GM21529 (cell line): ENCODE measurements around the gene NGFR.

Experiments
- ATAC-seq: cut with Tn5 transposase; IDR thresholded peaks from one replicate; pipeline ENCODE4 v1.9.1; 2021; ENCODE audit not compliant: unreplicated experiment

Gene NGFR

GRCh38 chr17:49469831-49470810 is 25.0 kb upstream of the NGFR start:
- no peak for ATAC-seq

- no peak for ATAC-seq
Measured at GRCh38 chr17:49471089-49471683, 23.9 kb upstream of the NGFR start.

- ATAC-seq = no peak
Measured at GRCh38 chr17:49471769-49472168, 23.3 kb upstream of the NGFR start.

- no peak for ATAC-seq
Measured at GRCh38 chr17:49472527-49472926, 22.6 kb upstream of the NGFR start.

GRCh38 chr17:49473900-49474751 is 21.0 kb upstream of the NGFR start:
- ATAC-seq = no peak

GRCh38 chr17:49477709-49478108 is 17.4 kb upstream of the NGFR start:
- no peak for ATAC-seq

GRCh38 chr17:49480836-49481615 is 14.1 kb upstream of the NGFR start:
- no peak for ATAC-seq

GRCh38 chr17:49482144-49482817 is 12.8 kb upstream of the NGFR start:
- ATAC-seq = no peak

GRCh38 chr17:49483599-49484509 is 11.2 kb upstream of the NGFR start:
- no peak for ATAC-seq

- no peak for ATAC-seq
Measured at GRCh38 chr17:49484588-49484987, 10.5 kb upstream of the NGFR start.

GRCh38 chr17:49486012-49486641 is 9.0 kb upstream of the NGFR start:
- ATAC-seq = no peak

GRCh38 chr17:49487183-49487582 is 7.9 kb upstream of the NGFR start:
- no peak for ATAC-seq

- no peak for ATAC-seq
Measured at GRCh38 chr17:49488612-49489011, 6.5 kb upstream of the NGFR start.

GRCh38 chr17:49489348-49489747 is 5.7 kb upstream of the NGFR start:
- ATAC-seq = no peak

GRCh38 chr17:49490276-49490675 is 4.8 kb upstream of the NGFR start:
- no peak for ATAC-seq

- ATAC-seq = no peak
Measured at GRCh38 chr17:49491192-49491769, 3.8 kb upstream of the NGFR start.

- no peak for ATAC-seq
Measured at GRCh38 chr17:49494399-49494985, 601 bp upstream of the NGFR start.

GRCh38 chr17:49495842-49496182 is 719 bp downstream of the NGFR start:
- no peak for ATAC-seq
